Ishikawa (cell line): ENCODE measurements around the gene PRKCE.

Experiments
- CEBPB ChIP-seq: IDR thresholded peaks from 2 replicates; pipeline ENCODE4 v1.6.1; 2012
- EP300 ChIP-seq: IDR thresholded peaks from 2 replicates; pipeline ENCODE4 v1.6.1; 2012; ENCODE audit warnings: borderline replicate concordance
- FOXM1 ChIP-seq: IDR thresholded peaks from 2 replicates; pipeline ENCODE4 v1.6.1; 2012; ENCODE audit warnings: low read depth, borderline replicate concordance
- RAD21 ChIP-seq: IDR thresholded peaks from 2 replicates; pipeline ENCODE4 v1.6.1; 2012; ENCODE audit warnings: low read depth
- TAF1 ChIP-seq: IDR thresholded peaks from 2 replicates; pipeline ENCODE4 v1.6.1; 2012; ENCODE audit warnings: low read depth, mild to moderate bottlenecking
- TCF12 ChIP-seq: IDR thresholded peaks from 2 replicates; pipeline ENCODE4 v1.6.1; 2012; ENCODE audit warnings: low read depth
- TEAD4 ChIP-seq: IDR thresholded peaks from 2 replicates; pipeline ENCODE4 v1.6.1; 2012
- USF1 ChIP-seq: IDR thresholded peaks from 2 replicates; pipeline ENCODE4 v1.6.1; 2012
- YY1 ChIP-seq: IDR thresholded peaks from 2 replicates; pipeline ENCODE4 v1.6.1; 2012; ENCODE audit warnings: low read depth
- TF ChIP-seq, protein P1 (sequence below): IDR thresholded peaks from 2 replicates; pipeline ENCODE4 v1.6.1; 2012

GRCh38 chr2:45990131-45990530 lies 338.7 kb downstream of the PRKCE start:
- TF ChIP-seq TAF1 (no peak), EP300 (no peak), RAD21 (no peak), USF1 (no peak), YY1 (no peak), FOXM1 (no peak), TCF12 (no peak), TEAD4 (no peak), CEBPB (no peak)
- TF ChIP-seq, protein P1, sequence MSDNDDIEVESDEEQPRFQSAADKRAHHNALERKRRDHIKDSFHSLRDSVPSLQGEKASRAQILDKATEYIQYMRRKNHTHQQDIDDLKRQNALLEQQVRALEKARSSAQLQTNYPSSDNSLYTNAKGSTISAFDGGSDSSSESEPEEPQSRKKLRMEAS: no peak
